Right atrium auricular region (tissue), 2 donors: ENCODE measurements around the gene MAPRE3. TPM values are rescaled to one million over a fixed set of nuclear protein-coding genes. Genes with fewer than 3 reads are reported as not detected.

Experiments
- DNase-seq: peaks from one replicate; pipeline ENCODE4 v3.0.0-alpha.2; 2019; ENCODE audit warnings: low spot score
- H3K27ac ChIP-seq, 2 donors: fragments of 200-600 bp; sonication (generic); 1 replicate in 1 of 2; 2 replicates in 1 of 2; pipeline ENCODE4 v1.5.1; 2016 to 2019
- H3K27me3 ChIP-seq, 2 donors: fragments of 200-600 bp; sonication (generic); one replicate each; pipeline versions ENCODE4 v1.5.1 to v1.6.0; 2017 to 2019
- H3K36me3 ChIP-seq: fragments of 200-600 bp; sonication (generic); one replicate; pipeline ENCODE4 v1.5.1; 2016
- H3K4me1 ChIP-seq, 2 donors: fragments of 200-600 bp; sonication (generic); one replicate each; pipeline versions ENCODE4 v1.5.1 to v1.6.0; 2017 to 2019
- H3K4me3 ChIP-seq, 2 donors: fragments of 200-600 bp; sonication (generic); 1 replicate in 1 of 2; 2 replicates in 1 of 2; pipeline ENCODE4 v1.5.1; 2017 to 2019; ENCODE audit warnings: mild to moderate bottlenecking in 1 of 2, moderate library complexity in 1 of 2
- H3K9me3 ChIP-seq, 2 donors: fragments of 200-600 bp; sonication (generic); one replicate each; pipeline ENCODE4 v1.5.1; 2019
- CTCF ChIP-seq, 2 donors: fragments of 200-600 bp; sonication (generic); IDR thresholded peaks; one replicate each; pipeline ENCODE4 v1.5.1; 2019; ENCODE audit warnings: antibody characterized with exemption in 2 of 2
- total RNA-seq, 2 donors: library from RNA; depleted of rRNA; stranded (reverse); fragments of >200 nt; gene quantifications; one replicate each; pipeline ENCODE4 v1.1.0, GENCODE V29; 2016

MAPRE3 gene
- total RNA-seq, 2 donors from 2014 or later = 20.6 to 33.4 TPM

GRCh38 chr2:27065128-27065527 lies 94.7 kb downstream of the MAPRE3 start:
- Histone ChIP-seq H3K4me3 (no peak overlapping the region), H3K27me3 (no peaks in the 10 kb centered on the region), H3K27ac (no peak overlapping the region), H3K36me3 (peaks cover 25% of the 10 kb centered on the region), H3K4me1 (peaks cover 0 to 32% of the 10 kb centered on the region in 2 donors), H3K9me3 (no peaks in the 10 kb centered on the region)
- no peak for TF ChIP-seq CTCF (IDR thresholded peaks at IDR 0.05)
- DNase-seq = no peak

- no peaks in the 10 kb centered on the region for H3K9me3 ChIP-seq
- TF ChIP-seq CTCF (IDR thresholded peaks at IDR 0.05) = no peak
- peaks cover 25% of the 10 kb centered on the region for H3K36me3 ChIP-seq
- H3K4me1 ChIP-seq = peaks cover 0 to 48% of the 10 kb centered on the region in 2 donors
- no peak overlapping the region for H3K27ac ChIP-seq
- H3K4me3 ChIP-seq = no peak overlapping the region
- no peak for DNase-seq
- H3K27me3 ChIP-seq = no peaks in the 10 kb centered on the region
Observed at GRCh38 chr2:27067385-27067784, 96.9 kb downstream of the MAPRE3 start.

- DNase-seq = no peak
- H3K36me3 ChIP-seq = peaks cover 25% of the 10 kb centered on the region
- H3K4me1 ChIP-seq = peaks cover 0 to 49% of the 10 kb centered on the region in 2 donors
- H3K27me3 ChIP-seq = no peaks in the 10 kb centered on the region
- H3K4me3 ChIP-seq = no peak overlapping the region
- no peaks in the 10 kb centered on the region for H3K9me3 ChIP-seq
- H3K27ac ChIP-seq = peak overlapping the region in 1 of 2 donors; percentile 0
- TF ChIP-seq CTCF (IDR thresholded peaks at IDR 0.05) = no peak
Observed at GRCh38 chr2:27069436-27069835, 99.0 kb downstream of the MAPRE3 start.

GRCh38 chr2:27069961-27070618 lies 99.7 kb downstream of the MAPRE3 start:
- peaks cover 0 to 53% of the 10 kb centered on the region in 2 donors for H3K4me1 ChIP-seq
- H3K9me3 ChIP-seq = no peaks in the 10 kb centered on the region
- H3K27ac ChIP-seq = peak overlapping the region; percentile 97 to 98
- no peak for DNase-seq
- no peak for TF ChIP-seq CTCF (IDR thresholded peaks at IDR 0.05)
- H3K4me3 ChIP-seq = peak overlapping the region in 1 of 2 donors; percentile 98
- peaks cover 25% of the 10 kb centered on the region for H3K36me3 ChIP-seq
- H3K27me3 ChIP-seq = no peaks in the 10 kb centered on the region

- H3K4me1 ChIP-seq = peaks cover 0 to 56% of the 10 kb centered on the region in 2 donors
- H3K27me3 ChIP-seq = no peaks in the 10 kb centered on the region
- H3K36me3 ChIP-seq = peaks cover 25% of the 10 kb centered on the region
- no peak for TF ChIP-seq CTCF (IDR thresholded peaks at IDR 0.05)
- no peaks in the 10 kb centered on the region for H3K9me3 ChIP-seq
- peak overlapping the region; percentile 65 to 98 for H3K4me3 ChIP-seq
- no peak for DNase-seq
- peak overlapping the region; percentile 97 to 98 for H3K27ac ChIP-seq
Observed at GRCh38 chr2:27070653-27071276, 100.3 kb downstream of the MAPRE3 start.
